ENCODE measurements around the gene CRABP2. TPM values are rescaled to one million over a fixed set of nuclear protein-coding genes. Genes with fewer than 3 reads are reported as not detected.

Gene CRABP2
- total and polyA plus RNA-seq, 2 of the 13 experiments (the other 11 are each of a cell fraction or from before 2014, with no cell fraction given), result 0.40 to 0.60 TPM

GRCh38 chr1:156660752-156661112 lies 44.7 kb downstream of the CRABP2 start (continued):
- TF ChIP-seq EP300 (IDR thresholded peaks at IDR 0.05; ENCODE audit: low read depth in 2 of 2, low read length in 2 of 2) (0 out of 4 replicates have a peak, but pooled peaks of 1 of the 2 experiments have one; percentile 12), EP300 (CRISPR knock-in tag; IDR thresholded peaks at IDR 0.05; ENCODE audit: borderline replicate concordance) (no peak), CCDC6 (CRISPR knock-in tag; IDR thresholded peaks at IDR 0.05) (peak; percentile 5; the same call in 1 of the 2 replicates), REL (CRISPR knock-in tag; conservative IDR thresholded peaks at IDR 0.05) (0 out of 2 replicates have a peak, but pooled peaks have one; percentile 44), MTF2 (CRISPR knock-in tag; IDR thresholded peaks at IDR 0.05; ENCODE audit: borderline replicate concordance) (peak; percentile 62; the same call in 1 of the 2 replicates), DNMT3B (CRISPR knock-in tag; conservative IDR thresholded peaks at IDR 0.05) (no peak), ATM (IDR thresholded peaks at IDR 0.05; ENCODE audit: borderline replicate concordance) (no peak), ARID4A (CRISPR knock-in tag; IDR thresholded peaks at IDR 0.05; ENCODE audit: borderline replicate concordance) (peak; percentile 5; the same call in 1 of the 2 replicates), TRAFD1 (CRISPR knock-in tag; IDR thresholded peaks at IDR 0.05; ENCODE audit: borderline replicate concordance) (no peak), ZNF12 (CRISPR knock-in tag; IDR thresholded peaks at IDR 0.05) (no peak), NBN (conservative IDR thresholded peaks at IDR 0.05) (no peak), PRMT3 (CRISPR knock-in tag; IDR thresholded peaks at IDR 0.05; ENCODE audit: borderline replicate concordance, low read depth) (0 out of 2 replicates have a peak, but pooled peaks have one; percentile 9), KLF9 (CRISPR knock-in tag; IDR thresholded peaks at IDR 0.05; ENCODE audit: low read depth) (no peak), GTF3A (CRISPR knock-in tag; conservative IDR thresholded peaks at IDR 0.05) (no peak), MIXL1 (CRISPR knock-in tag; IDR thresholded peaks at IDR 0.05) (no peak), ZNF354B (CRISPR knock-in tag; IDR thresholded peaks at IDR 0.05) (no peak)
- TF ChIP-seq, protein P1, sequence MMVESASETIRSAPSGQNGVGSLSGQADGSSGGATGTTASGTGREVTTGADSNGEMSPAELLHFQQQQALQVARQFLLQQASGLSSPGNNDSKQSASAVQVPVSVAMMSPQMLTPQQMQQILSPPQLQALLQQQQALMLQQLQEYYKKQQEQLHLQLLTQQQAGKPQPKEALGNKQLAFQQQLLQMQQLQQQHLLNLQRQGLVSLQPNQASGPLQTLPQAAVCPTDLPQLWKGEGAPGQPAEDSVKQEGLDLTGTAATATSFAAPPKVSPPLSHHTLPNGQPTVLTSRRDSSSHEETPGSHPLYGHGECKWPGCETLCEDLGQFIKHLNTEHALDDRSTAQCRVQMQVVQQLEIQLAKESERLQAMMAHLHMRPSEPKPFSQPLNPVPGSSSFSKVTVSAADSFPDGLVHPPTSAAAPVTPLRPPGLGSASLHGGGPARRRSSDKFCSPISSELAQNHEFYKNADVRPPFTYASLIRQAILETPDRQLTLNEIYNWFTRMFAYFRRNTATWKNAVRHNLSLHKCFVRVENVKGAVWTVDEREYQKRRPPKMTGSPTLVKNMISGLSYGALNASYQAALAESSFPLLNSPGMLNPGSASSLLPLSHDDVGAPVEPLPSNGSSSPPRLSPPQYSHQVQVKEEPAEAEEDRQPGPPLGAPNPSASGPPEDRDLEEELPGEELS (CRISPR knock-in tag; IDR thresholded peaks at IDR 0.05), result no peak
- TF ChIP-seq, protein P2, sequence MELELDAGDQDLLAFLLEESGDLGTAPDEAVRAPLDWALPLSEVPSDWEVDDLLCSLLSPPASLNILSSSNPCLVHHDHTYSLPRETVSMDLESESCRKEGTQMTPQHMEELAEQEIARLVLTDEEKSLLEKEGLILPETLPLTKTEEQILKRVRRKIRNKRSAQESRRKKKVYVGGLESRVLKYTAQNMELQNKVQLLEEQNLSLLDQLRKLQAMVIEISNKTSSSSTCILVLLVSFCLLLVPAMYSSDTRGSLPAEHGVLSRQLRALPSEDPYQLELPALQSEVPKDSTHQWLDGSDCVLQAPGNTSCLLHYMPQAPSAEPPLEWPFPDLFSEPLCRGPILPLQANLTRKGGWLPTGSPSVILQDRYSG (CRISPR knock-in tag; IDR thresholded peaks at IDR 0.05), result no peak
